Caco-2 (cell line): Measurements from ENCODE around the gene PLEKHF1. TPM values are rescaled to one million over a fixed set of nuclear protein-coding genes. Genes with fewer than 3 reads are reported as not detected.

ENCODE experiments used
- BruUV-seq: library from RNA; stranded (reverse); fragments of 400-500 nt; replicated peaks from 2 replicates; lab custom pipeline; 2021; lab: Mats Ljungman, UMichigan
- CTCF ChIA-PET: fragments of 300-600 bp; sonication (Branson Sonifier 250); formaldehyde crosslinking; loops from one replicate; lab custom pipeline; 2022; ENCODE audit warnings: antibody characterized with exemption; lab: Charles Lee
- POLR2A ChIA-PET: fragments of 300-600 bp; sonication (Branson Sonifier 250); formaldehyde crosslinking; loops from one replicate; lab custom pipeline; 2022; ENCODE audit warnings: antibody characterized with exemption; lab: Charles Lee
- DNase-seq, 2 experiments: peaks; one replicate each; pipeline versions ENCODE4 v3.0.0 to v3.0.0-alpha.2; 2020 to 2022
- H3K27me3 ChIP-seq: replicated peaks from 2 replicates; pipeline ENCODE4 v1.6.0; 2011; ENCODE audit warnings: low read length; ENCODE audit not compliant: control insufficient read depth, insufficient read depth
- H3K36me3 ChIP-seq: 2 replicates; pipeline ENCODE4 v1.5.1; 2011; ENCODE audit warnings: low read length; ENCODE audit not compliant: control insufficient read depth, insufficient read depth
- H3K4me1 ChIP-seq: fragments of 250-450 bp; sonication (Bioruptor Pico); 2 replicates; pipeline ENCODE4 v1.5.1; 2020; ENCODE audit warnings: mild to moderate bottlenecking
- H3K4me3 ChIP-seq: 2 replicates; pipeline ENCODE4 v1.5.1; 2011; ENCODE audit warnings: low read depth, mild to moderate bottlenecking, control low read depth, low read length
- H3K9me3 ChIP-seq: fragments of 250-450 bp; sonication (Bioruptor Pico); 2 replicates; pipeline ENCODE4 v1.5.1; 2020; ENCODE audit warnings: mild to moderate bottlenecking, moderate library complexity
- H3K27ac Mint-ChIP-seq: one replicate; pipeline ENCODE4 v1.8.0; 2022; ENCODE audit warnings: mixed read lengths; ENCODE audit not compliant: unreplicated experiment
- H3K27me3 Mint-ChIP-seq: one replicate; pipeline ENCODE4 v1.8.0; 2022; ENCODE audit warnings: mixed read lengths; ENCODE audit not compliant: insufficient read depth, unreplicated experiment
- H3K36me3 Mint-ChIP-seq: one replicate; pipeline ENCODE4 v1.8.0; 2022; ENCODE audit warnings: mild to moderate bottlenecking, mixed read lengths; ENCODE audit not compliant: insufficient read depth, unreplicated experiment
- H3K4me1 Mint-ChIP-seq: one replicate; pipeline ENCODE4 v1.8.0; 2022; ENCODE audit warnings: low read depth, mixed read lengths; ENCODE audit not compliant: unreplicated experiment
- H3K4me3 Mint-ChIP-seq: one replicate; pipeline ENCODE4 v1.8.0; 2022; ENCODE audit warnings: mild to moderate bottlenecking, moderate library complexity, mixed read lengths; ENCODE audit not compliant: unreplicated experiment
- H3K9me3 Mint-ChIP-seq: one replicate; pipeline ENCODE4 v1.8.0; 2022; ENCODE audit warnings: mixed read lengths; ENCODE audit not compliant: unreplicated experiment
- CTCF ChIP-seq, 2 experiments: fragments of 200-600 bp in 1 of 2; IDR thresholded peaks; 1 replicate in 1 of 2; 2 replicates in 1 of 2; pipeline versions ENCODE4 v1.5.1 to v1.8.0; 2011 to 2022; ENCODE audit warnings: antibody characterized with exemption in 1 of 2, control low read depth in 1 of 2, inconsistent platforms in 1 of 2, low read depth in 1 of 2, low read length in 1 of 2, mild to moderate bottlenecking in 1 of 2, moderate library complexity in 1 of 2; ENCODE audit not compliant: insufficient read depth in 1 of 2, severe bottlenecking in 1 of 2, unreplicated experiment in 1 of 2
- intact Hi-C: fragments of 100-400 bp; cut with micrococcal nuclease; formaldehyde crosslinking; loops from one replicate; pipeline ENCODE4 v1.10.0; 2022; ENCODE audit not compliant: unreplicated experiment
- total RNA-seq: library from RNA; stranded (reverse); gene quantifications from 2 replicates; pipeline ENCODE4 v1.2.3, GENCODE V29; 2022

PLEKHF1 gene
- total RNA-seq, 1 experiment from 2014 or later = 5.0 TPM

- BruUV-seq = no TSS peak
- H3K36me3 Mint-ChIP-seq = no peaks in the 10 kb centered on the region
- peaks cover 8% of the 10 kb centered on the region for H3K9me3 ChIP-seq
- no peaks in the 10 kb centered on the region for H3K4me1 ChIP-seq
- no peaks in the 10 kb centered on the region for H3K4me1 Mint-ChIP-seq
- no peak for TF ChIP-seq CTCF (IDR thresholded peaks at IDR 0.05; ENCODE audit: insufficient read depth in 1 of 2, low read depth in 1 of 2, low read length in 1 of 2, severe bottlenecking in 1 of 2, unreplicated experiment in 1 of 2)
- H3K9me3 Mint-ChIP-seq = peaks cover 12% of the 10 kb centered on the region
- H3K27me3 Mint-ChIP-seq = peaks cover 2% of the 10 kb centered on the region
- no peaks in the 10 kb centered on the region for H3K27me3 ChIP-seq
- no peak overlapping the region for H3K4me3 ChIP-seq
- no peak overlapping the region for H3K4me3 Mint-ChIP-seq
- no peaks in the 10 kb centered on the region for H3K36me3 ChIP-seq
- no peak for DNase-seq
- POLR2A ChIA-PET = no interaction called here
- CTCF ChIA-PET = no interaction called here
- H3K27ac Mint-ChIP-seq = no peak overlapping the region
- intact Hi-C loops = no loop called here
Observed at GRCh38 chr19:29687244-29687896, 22.1 kb downstream of the PLEKHF1 start.

- Mint-ChIP-seq H3K36me3 (no peaks in the 10 kb centered on the region), H3K27me3 (no peaks in the 10 kb centered on the region), H3K4me3 (no peak overlapping the region), H3K4me1 (no peaks in the 10 kb centered on the region), H3K27ac (no peak overlapping the region), H3K9me3 (peaks cover 12% of the 10 kb centered on the region)
- Histone ChIP-seq H3K27me3 (no peaks in the 10 kb centered on the region), H3K4me1 (no peaks in the 10 kb centered on the region), H3K36me3 (no peaks in the 10 kb centered on the region), H3K4me3 (no peak overlapping the region), H3K9me3 (peaks cover 8% of the 10 kb centered on the region)
- no peak for TF ChIP-seq CTCF (IDR thresholded peaks at IDR 0.05; ENCODE audit: insufficient read depth in 1 of 2, low read depth in 1 of 2, low read length in 1 of 2, severe bottlenecking in 1 of 2, unreplicated experiment in 1 of 2)
- POLR2A ChIA-PET = no interaction called here
- CTCF ChIA-PET = no interaction called here
- BruUV-seq = no TSS peak
- no peak for DNase-seq
- intact Hi-C loops = no loop called here
Observed at GRCh38 chr19:29687897-29688728, 22.9 kb downstream of the PLEKHF1 start.

- H3K9me3 Mint-ChIP-seq = peaks cover 16% of the 10 kb centered on the region
- TF ChIP-seq CTCF (IDR thresholded peaks at IDR 0.05; ENCODE audit: insufficient read depth in 1 of 2, low read depth in 1 of 2, low read length in 1 of 2, severe bottlenecking in 1 of 2, unreplicated experiment in 1 of 2) = no peak
- ChIA-PET CTCF (no interaction called here), POLR2A (no interaction called here)
- H3K4me1 Mint-ChIP-seq = no peaks in the 10 kb centered on the region
- intact Hi-C loops = loop anchor here (1.0 kb wide), 1 partner anchor 81 kb away; no protein-coding TSS in a partner anchor
- H3K36me3 ChIP-seq = no peaks in the 10 kb centered on the region
- H3K36me3 Mint-ChIP-seq = no peaks in the 10 kb centered on the region
- H3K27ac Mint-ChIP-seq = no peak overlapping the region
- BruUV-seq = no TSS peak
- peaks cover 12% of the 10 kb centered on the region for H3K9me3 ChIP-seq
- DNase-seq = peak in 1 of 2 experiments; percentile 43
- no peak overlapping the region for H3K4me3 Mint-ChIP-seq
- H3K27me3 ChIP-seq = no peaks in the 10 kb centered on the region
- H3K27me3 Mint-ChIP-seq = no peaks in the 10 kb centered on the region
- H3K4me1 ChIP-seq = no peaks in the 10 kb centered on the region
- no peak overlapping the region for H3K4me3 ChIP-seq
Observed at GRCh38 chr19:29690842-29691241, 25.6 kb downstream of the PLEKHF1 start.
